Immature natural killer cell (primary cell): ENCODE measurements around the gene MYH13. TPM values are rescaled to one million over a fixed set of nuclear protein-coding genes. Genes with fewer than 3 reads are reported as not detected.

Experiments
- DNase-seq, 3 donors: peaks; one replicate each; pipeline ENCODE4 v3.0.0; 2022; ENCODE audit warnings: mixed read lengths in 1 of 3
- H3K27ac Mint-ChIP-seq, 6 donors: one replicate each; pipeline ENCODE4 v1.8.0; 2020; ENCODE audit warnings: mixed read lengths in 6 of 6, mild to moderate bottlenecking in 5 of 6, inconsistent platforms in 4 of 6, moderate library complexity in 3 of 6
- H3K27me3 Mint-ChIP-seq, 3 donors: one replicate each; pipeline ENCODE4 v1.8.0; 2020 to 2021; ENCODE audit warnings: low read depth in 3 of 3, mild to moderate bottlenecking in 3 of 3, mixed read lengths in 3 of 3, moderate library complexity in 3 of 3, inconsistent platforms in 1 of 3
- H3K36me3 Mint-ChIP-seq, 3 donors: one replicate each; pipeline ENCODE4 v1.8.0; 2020; ENCODE audit warnings: mixed read lengths in 3 of 3, inconsistent platforms in 2 of 3, mild to moderate bottlenecking in 2 of 3
- H3K4me1 Mint-ChIP-seq, 2 donors: one replicate each; pipeline ENCODE4 v1.8.0; 2020; ENCODE audit warnings: inconsistent platforms in 2 of 2, mild to moderate bottlenecking in 2 of 2, mixed read lengths in 2 of 2, moderate library complexity in 1 of 2
- H3K4me3 Mint-ChIP-seq, 5 donors: one replicate each; pipeline ENCODE4 v1.8.0; 2020; ENCODE audit warnings: mild to moderate bottlenecking in 5 of 5, mixed read lengths in 5 of 5, inconsistent platforms in 3 of 5, moderate library complexity in 3 of 5
- H3K9me3 Mint-ChIP-seq, 6 donors: one replicate each; pipeline ENCODE4 v1.8.0; 2020; ENCODE audit warnings: mild to moderate bottlenecking in 6 of 6, mixed read lengths in 6 of 6, inconsistent platforms in 4 of 6, moderate library complexity in 3 of 6
- polyA plus RNA-seq, 3 donors: library from polyadenylated mRNA; unstranded; fragments of 300-500 nt; fragmentation: Illumina TruSeq; gene quantifications; one replicate each; pipeline ENCODE4 v1.2.3, GENCODE V29; 2021

The MYH13 gene
- polyA plus RNA-seq, 3 donors from 2014 or later = not detected

DNA sequence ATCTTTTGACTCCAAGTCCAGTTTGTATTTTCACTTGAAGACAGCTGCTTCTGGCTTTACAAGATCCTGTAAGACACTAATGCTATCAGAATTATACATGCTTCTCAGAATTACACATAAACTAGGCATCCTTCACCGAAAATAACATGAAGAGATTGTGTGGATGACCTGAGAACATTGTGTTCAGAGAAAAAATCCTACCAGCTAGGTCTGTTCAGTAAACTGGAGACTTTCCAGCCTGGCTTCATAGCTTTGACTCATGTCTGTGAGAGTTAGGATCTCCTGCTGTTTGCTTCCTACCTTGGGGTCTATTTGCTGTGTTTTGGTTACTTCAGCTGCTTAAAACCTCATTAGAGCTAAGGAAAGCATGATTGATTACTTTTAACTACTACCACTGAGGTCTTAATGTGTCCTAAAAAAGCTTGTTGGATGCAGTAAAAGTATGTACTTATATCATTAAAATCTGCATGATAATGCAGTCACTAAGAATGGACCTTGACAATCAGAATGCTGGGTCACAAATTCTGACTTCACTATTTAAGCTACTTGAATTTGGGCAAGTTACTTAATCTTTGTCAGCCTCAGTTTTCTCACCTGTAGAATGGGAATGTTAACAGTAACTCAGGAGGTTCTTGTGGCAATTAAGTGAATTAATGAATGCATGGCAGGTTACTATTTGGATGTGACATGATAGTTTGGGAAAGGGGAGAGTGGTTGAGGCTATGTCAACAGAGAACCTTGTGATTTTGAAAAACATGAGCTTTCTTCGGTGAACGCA lies 8.0 kb upstream of the MYH13 start:
- Mint-ChIP-seq H3K27me3 (peaks cover 2 to 9% (median 6%) of the 10 kb centered on the region in 3 donors), H3K9me3 (no peaks in the 10 kb centered on the region), H3K27ac (no peak overlapping the region), H3K4me3 (no peak overlapping the region), H3K36me3 (no peaks in the 10 kb centered on the region), H3K4me1 (no peaks in the 10 kb centered on the region)
- DNase-seq = no peak

DNA sequence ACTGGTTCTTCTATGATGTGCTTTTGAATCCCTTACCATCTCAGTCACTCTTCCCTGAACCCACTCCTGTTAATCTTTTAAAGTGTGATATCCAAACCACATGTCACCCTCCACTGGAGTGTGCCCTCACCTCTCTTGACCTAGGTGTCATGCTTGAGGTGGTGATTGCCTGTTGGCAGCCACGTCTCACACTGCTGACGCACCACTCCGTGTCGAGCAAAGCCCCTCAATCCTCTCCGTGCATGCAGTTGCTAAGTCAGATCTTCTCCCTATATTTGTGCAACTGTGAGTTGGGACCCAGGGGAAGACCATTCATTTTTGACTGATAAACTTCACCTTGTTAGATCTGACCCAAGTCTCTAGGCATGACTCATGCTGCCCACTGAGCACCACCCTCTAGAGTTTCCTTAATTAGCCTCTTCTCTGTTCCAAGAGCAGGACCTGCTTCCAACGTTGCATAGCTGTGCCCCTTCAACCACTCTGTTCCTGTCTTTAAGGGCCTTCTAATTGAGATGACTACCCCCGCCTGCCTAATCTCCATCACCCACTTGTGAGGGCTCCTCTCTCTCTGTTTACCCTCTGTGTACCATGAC lies 2.7 kb downstream of the MYH13 start:
- H3K27ac Mint-ChIP-seq = no peak overlapping the region
- H3K9me3 Mint-ChIP-seq = no peaks in the 10 kb centered on the region
- no peaks in the 10 kb centered on the region for H3K4me1 Mint-ChIP-seq
- no peaks in the 10 kb centered on the region for H3K36me3 Mint-ChIP-seq
- no peak overlapping the region for H3K4me3 Mint-ChIP-seq
- no peak for DNase-seq
- peaks cover 5 to 13% (median 7%) of the 10 kb centered on the region in 3 donors for H3K27me3 Mint-ChIP-seq

DNA sequence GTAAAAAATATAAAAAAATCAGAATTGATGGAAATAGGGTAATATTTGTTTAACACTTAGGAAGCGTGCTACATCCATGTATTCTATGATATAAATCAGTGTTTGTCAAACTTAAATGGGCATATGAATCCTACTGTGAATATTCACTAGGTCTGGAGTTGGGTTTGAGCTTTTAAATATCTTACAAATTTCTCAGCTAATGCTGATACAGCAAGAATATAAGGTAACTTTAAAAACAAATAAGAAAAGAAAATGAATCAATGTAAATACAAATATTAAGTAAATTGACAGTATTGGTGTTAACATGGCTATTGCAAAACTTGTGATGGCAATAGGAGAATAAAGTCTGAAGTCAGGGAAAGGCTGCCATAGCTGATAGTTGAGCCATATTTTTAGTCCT lies 3.6 kb downstream of the MYH13 start:
- H3K27ac Mint-ChIP-seq = no peak overlapping the region
- H3K9me3 Mint-ChIP-seq = no peaks in the 10 kb centered on the region
- H3K36me3 Mint-ChIP-seq = no peaks in the 10 kb centered on the region
- H3K4me1 Mint-ChIP-seq = no peaks in the 10 kb centered on the region
- no peak for DNase-seq
- H3K27me3 Mint-ChIP-seq = peaks cover 5 to 13% (median 7%) of the 10 kb centered on the region in 3 donors
- no peak overlapping the region for H3K4me3 Mint-ChIP-seq

DNA sequence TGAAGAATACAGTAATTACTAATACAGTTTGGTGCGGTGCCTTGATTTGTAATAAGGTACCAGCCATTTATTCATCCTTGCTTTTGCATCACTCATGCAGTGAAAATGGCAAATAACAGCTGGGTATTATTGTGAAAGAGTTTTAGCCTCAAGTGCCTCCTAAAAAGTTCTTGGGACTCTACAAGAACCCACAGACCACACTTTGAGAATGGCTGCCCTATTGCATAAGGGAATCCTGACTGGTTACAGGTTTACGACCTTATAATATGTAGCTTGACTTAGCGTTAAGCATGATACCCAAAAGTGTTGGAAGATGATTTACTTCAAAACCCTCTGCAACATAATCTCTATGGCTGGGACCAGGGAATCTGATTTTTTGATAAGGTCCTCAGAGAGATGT lies 4.2 kb downstream of the MYH13 start:
- Mint-ChIP-seq H3K4me1 (no peaks in the 10 kb centered on the region), H3K9me3 (no peaks in the 10 kb centered on the region), H3K4me3 (no peak overlapping the region)

GRCh38 chr17:10360578-10360977 lies 12.2 kb downstream of the MYH13 start:
- Mint-ChIP-seq H3K9me3 (no peaks in the 10 kb centered on the region), H3K27ac (no peak overlapping the region), H3K36me3 (no peaks in the 10 kb centered on the region), H3K4me3 (no peak overlapping the region), H3K27me3 (peaks cover 0 to 5% (median 0%) of the 10 kb centered on the region in 3 donors), H3K4me1 (no peaks in the 10 kb centered on the region)
- DNase-seq = no peak

More for the DNA sequence above, 4.2 kb downstream of the MYH13 start:
- no peak for DNase-seq
- H3K36me3 Mint-ChIP-seq = no peaks in the 10 kb centered on the region
- peaks cover 5 to 13% (median 5%) of the 10 kb centered on the region in 3 donors for H3K27me3 Mint-ChIP-seq
- no peak overlapping the region for H3K27ac Mint-ChIP-seq

DNA sequence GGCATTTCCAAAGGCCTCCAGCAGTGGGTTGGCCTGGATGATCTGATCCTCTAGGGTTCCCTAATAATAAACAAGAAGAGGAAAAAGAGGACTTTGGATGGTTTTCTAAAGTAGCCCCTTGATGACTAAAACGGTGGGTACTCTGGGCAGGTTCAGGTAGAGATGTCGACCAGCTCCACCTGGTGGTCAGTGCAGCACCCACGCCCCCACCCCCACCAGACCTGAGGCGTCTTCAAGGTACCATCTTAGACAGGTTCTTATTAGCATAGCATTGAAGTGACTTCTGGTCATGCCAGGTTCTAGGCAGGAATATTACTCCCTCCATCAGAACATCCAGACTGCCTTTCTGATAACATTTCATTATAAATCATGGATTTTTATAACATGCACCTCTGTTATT lies 15.0 kb downstream of the MYH13 start:
- H3K4me3 Mint-ChIP-seq = no peak overlapping the region
- no peaks in the 10 kb centered on the region for H3K9me3 Mint-ChIP-seq
- no peaks in the 10 kb centered on the region for H3K4me1 Mint-ChIP-seq
- H3K27me3 Mint-ChIP-seq = peaks cover 0 to 11% (median 0%) of the 10 kb centered on the region in 3 donors
- peak in 2 of 3 donors; percentile 10 to 17 for DNase-seq
- no peaks in the 10 kb centered on the region for H3K36me3 Mint-ChIP-seq
- no peak overlapping the region for H3K27ac Mint-ChIP-seq

- Mint-ChIP-seq H3K9me3 (no peaks in the 10 kb centered on the region), H3K27me3 (peaks cover 1 to 10% (median 2%) of the 10 kb centered on the region in 3 donors), H3K27ac (no peak overlapping the region), H3K36me3 (no peaks in the 10 kb centered on the region), H3K4me3 (no peak overlapping the region), H3K4me1 (no peaks in the 10 kb centered on the region)
- no peak for DNase-seq
Measured at GRCh38 chr17:10354651-10355050, 18.2 kb downstream of the MYH13 start.

DNA sequence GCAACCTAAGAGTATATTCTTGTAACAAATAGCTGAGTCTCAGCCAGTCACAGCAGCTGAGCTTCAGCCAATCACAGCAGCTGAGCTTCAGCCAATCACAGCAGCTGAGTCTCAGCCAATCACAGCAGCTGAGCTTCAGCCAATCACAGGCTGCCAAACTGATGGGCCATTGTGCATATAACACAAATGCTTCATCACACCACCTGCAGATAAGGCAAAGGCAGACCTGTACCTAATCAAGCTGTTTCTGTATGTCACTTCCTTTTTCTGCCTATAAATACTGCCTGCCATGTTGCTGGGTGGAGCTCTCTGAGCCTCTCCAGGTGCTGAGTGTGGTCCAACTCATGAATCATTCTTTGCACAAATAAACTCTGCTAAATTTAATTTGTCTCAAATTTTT lies 19.9 kb downstream of the MYH13 start:
- Mint-ChIP-seq H3K4me1 (no peaks in the 10 kb centered on the region), H3K4me3 (no peak overlapping the region), H3K27me3 (peaks cover 1 to 10% (median 4%) of the 10 kb centered on the region in 3 donors), H3K27ac (no peak overlapping the region), H3K9me3 (no peaks in the 10 kb centered on the region), H3K36me3 (no peaks in the 10 kb centered on the region)
- DNase-seq = no peak

DNA sequence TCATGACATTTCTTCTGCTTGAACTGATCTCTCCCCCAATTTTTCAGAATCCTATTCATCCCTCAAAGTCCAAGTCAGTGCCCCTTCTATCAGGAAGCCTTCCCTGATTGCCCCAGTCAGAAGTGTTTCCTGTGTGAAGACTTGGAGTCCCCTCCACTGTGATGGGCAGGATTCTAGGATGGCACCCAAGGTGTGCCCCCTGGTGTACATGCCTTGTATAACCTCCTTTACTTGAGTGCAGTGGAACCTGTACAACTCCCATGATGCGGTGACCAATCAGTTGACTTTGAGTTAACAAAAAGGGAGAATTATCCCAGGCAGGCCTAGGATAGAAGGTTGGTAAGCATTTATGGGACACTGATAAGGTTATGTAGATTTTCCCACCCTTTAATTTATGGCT lies 23.4 kb downstream of the MYH13 start:
- Mint-ChIP-seq H3K4me1 (no peaks in the 10 kb centered on the region), H3K36me3 (no peaks in the 10 kb centered on the region), H3K9me3 (no peaks in the 10 kb centered on the region), H3K4me3 (no peak overlapping the region), H3K27ac (no peak overlapping the region), H3K27me3 (peaks cover 1 to 6% (median 4%) of the 10 kb centered on the region in 3 donors)
- no peak for DNase-seq

DNA sequence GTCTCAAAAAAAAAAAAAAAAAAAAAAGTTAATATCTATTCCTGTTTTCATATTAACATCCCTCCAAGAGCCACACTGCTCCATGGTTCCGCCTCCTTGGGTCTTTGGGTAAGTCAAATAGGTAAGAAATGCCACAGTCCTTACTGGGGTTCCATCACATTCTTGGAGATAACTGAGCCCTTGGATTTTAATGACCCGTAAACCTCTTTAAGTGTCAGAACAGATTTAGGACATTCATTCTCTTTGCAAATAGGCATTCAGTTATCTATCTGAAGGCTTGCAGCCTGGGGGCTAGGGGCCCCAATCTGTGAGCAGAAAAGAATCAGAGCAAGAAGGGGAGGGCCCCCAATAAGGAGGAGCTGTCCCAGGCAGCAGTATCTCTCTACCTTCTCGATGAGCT lies 28.0 kb downstream of the MYH13 start:
- Mint-ChIP-seq H3K4me3 (no peak overlapping the region), H3K4me1 (no peaks in the 10 kb centered on the region), H3K9me3 (no peaks in the 10 kb centered on the region), H3K27ac (no peak overlapping the region), H3K36me3 (no peaks in the 10 kb centered on the region), H3K27me3 (peaks cover 0 to 9% (median 4%) of the 10 kb centered on the region in 3 donors)
- DNase-seq = no peak

DNA sequence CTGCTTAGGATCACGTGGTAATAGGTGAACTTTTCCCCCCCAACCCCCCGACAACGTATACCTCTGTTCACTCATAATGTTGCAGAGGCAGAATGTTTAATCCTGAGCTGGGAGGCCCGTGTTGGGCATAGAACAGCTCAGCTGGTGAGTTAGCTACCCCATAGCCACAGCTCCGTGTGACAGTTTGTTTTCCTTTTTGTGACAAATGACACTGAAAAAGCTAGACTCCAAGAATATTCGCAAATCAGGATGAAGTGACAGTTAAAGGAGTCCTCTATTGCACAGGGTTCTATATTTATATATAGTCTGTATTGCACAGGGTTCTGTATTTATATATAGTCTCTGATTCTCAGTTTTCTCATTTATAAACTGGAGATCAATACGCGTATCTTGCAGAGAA lies 33.8 kb downstream of the MYH13 start:
- Mint-ChIP-seq H3K9me3 (no peaks in the 10 kb centered on the region), H3K36me3 (no peaks in the 10 kb centered on the region), H3K4me1 (no peaks in the 10 kb centered on the region), H3K27me3 (peaks cover 2 to 5% (median 4%) of the 10 kb centered on the region in 3 donors), H3K27ac (no peak overlapping the region), H3K4me3 (no peak overlapping the region)
- DNase-seq = no peak

DNA sequence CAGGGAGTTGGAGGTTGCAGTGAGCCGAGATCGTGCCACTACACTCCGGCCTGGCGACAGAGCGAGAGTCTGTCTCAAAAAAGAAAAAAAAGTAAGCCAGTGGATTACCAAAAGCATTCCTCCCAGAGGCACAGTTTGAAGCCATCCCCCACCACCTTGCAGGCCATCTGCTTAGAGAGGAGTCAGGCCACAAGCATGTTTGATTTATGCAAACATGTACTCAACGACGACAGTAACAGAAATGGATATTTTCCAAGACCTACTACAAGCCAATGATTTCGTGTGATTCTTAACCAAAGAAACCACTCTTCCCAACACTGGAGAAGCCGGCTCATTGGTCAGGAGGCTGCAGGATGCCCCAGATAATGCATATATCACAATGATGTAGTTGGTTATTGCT lies 34.8 kb downstream of the MYH13 start:
- no peaks in the 10 kb centered on the region for H3K4me1 Mint-ChIP-seq
- H3K9me3 Mint-ChIP-seq = no peaks in the 10 kb centered on the region
- H3K36me3 Mint-ChIP-seq = no peaks in the 10 kb centered on the region
- H3K4me3 Mint-ChIP-seq = no peak overlapping the region
- no peak overlapping the region for H3K27ac Mint-ChIP-seq
- H3K27me3 Mint-ChIP-seq = peaks cover 2 to 5% (median 4%) of the 10 kb centered on the region in 3 donors
- DNase-seq = no peak

DNA sequence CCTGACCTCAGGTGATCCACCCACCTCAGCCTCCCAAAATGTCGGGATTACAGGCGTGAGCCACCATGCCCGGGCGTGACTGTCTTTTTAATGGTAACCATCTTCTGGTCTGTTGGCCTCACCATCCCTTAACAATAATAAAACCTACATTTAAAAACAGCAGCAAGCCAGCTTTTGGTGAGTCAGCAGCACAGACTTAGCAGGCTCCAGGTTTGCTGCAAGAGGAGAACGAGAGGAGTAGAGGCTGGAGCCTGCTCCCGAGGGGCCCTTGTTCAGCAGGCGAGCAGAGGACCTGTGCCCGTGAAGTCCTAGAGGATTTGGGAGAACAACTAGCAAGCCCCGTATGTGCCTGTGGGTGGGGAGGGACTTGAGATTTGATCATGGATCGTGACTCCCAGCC lies 35.7 kb downstream of the MYH13 start:
- no peaks in the 10 kb centered on the region for H3K9me3 Mint-ChIP-seq
- H3K27me3 Mint-ChIP-seq = peaks cover 2 to 10% (median 5%) of the 10 kb centered on the region in 3 donors
- no peaks in the 10 kb centered on the region for H3K36me3 Mint-ChIP-seq
- no peak overlapping the region for H3K27ac Mint-ChIP-seq
- H3K4me3 Mint-ChIP-seq = no peak overlapping the region
- no peak for DNase-seq
- no peaks in the 10 kb centered on the region for H3K4me1 Mint-ChIP-seq

- Mint-ChIP-seq H3K36me3 (no peaks in the 10 kb centered on the region), H3K27ac (no peak overlapping the region), H3K4me3 (no peak overlapping the region), H3K4me1 (no peaks in the 10 kb centered on the region), H3K9me3 (no peaks in the 10 kb centered on the region), H3K27me3 (peaks cover 2 to 10% (median 5%) of the 10 kb centered on the region in 3 donors)
- DNase-seq = no peak
Measured at GRCh38 chr17:10336393-10336792, 36.4 kb downstream of the MYH13 start.

- Mint-ChIP-seq H3K27me3 (peaks cover 1 to 8% (median 5%) of the 10 kb centered on the region in 3 donors), H3K36me3 (no peaks in the 10 kb centered on the region), H3K27ac (no peak overlapping the region), H3K4me3 (no peak overlapping the region), H3K4me1 (peaks cover 4% of the 10 kb centered on the region in 2 donors), H3K9me3 (no peaks in the 10 kb centered on the region)
- DNase-seq = no peak
Measured at GRCh38 chr17:10332515-10332914, 40.3 kb downstream of the MYH13 start.
